Measurements from ENCODE around the gene LENG8.

Gene LENG8

GRCh38 chr19:54448774-54449700, at the start of gene LENG8:
Gene LENG8, plus strand, starts transcription at chr19:54449199. Its CDS starts 2,146 bp downstream, at chr19:54451345.
- peak; percentile 96 for DNase-seq

GRCh38 chr19:54400913-54401312, 48.1 kb upstream of the LENG8 start:
- no peak for DNase-seq

GRCh38 chr19:54403054-54403453, 45.9 kb upstream of the LENG8 start:
- no peak for DNase-seq

GRCh38 chr19:54405628-54406027, 43.4 kb upstream of the LENG8 start:
- no peak for DNase-seq

GRCh38 chr19:54407780-54408179, 41.2 kb upstream of the LENG8 start:
- DNase-seq: no peak

- no peak for DNase-seq
These were observed 40.5 kb upstream of the LENG8 start for GRCh38 chr19:54408456-54409026.

- DNase-seq: no peak
These were observed 38.0 kb upstream of the LENG8 start for GRCh38 chr19:54411033-54411432.

GRCh38 chr19:54412877-54413276, 36.1 kb upstream of the LENG8 start:
- DNase-seq: no peak

- no peak for DNase-seq
These were observed 34.8 kb upstream of the LENG8 start for GRCh38 chr19:54414156-54414555.

GRCh38 chr19:54415208-54415900, 33.6 kb upstream of the LENG8 start, which contains the start of gene TTYH1:
Gene TTYH1, plus strand, starts transcription at chr19:54415464. Its CDS starts 89 bp downstream, at chr19:54415553.
- peak; percentile 29 for DNase-seq

GRCh38 chr19:54415901-54416673, 32.9 kb upstream of the LENG8 start:
- DNase-seq: no peak

- no peak for DNase-seq
These were observed 32.1 kb upstream of the LENG8 start for GRCh38 chr19:54416695-54417491.

- no peak for DNase-seq
These were observed 30.7 kb upstream of the LENG8 start for GRCh38 chr19:54418030-54418929.

GRCh38 chr19:54418930-54419800, 29.8 kb upstream of the LENG8 start:
- no peak for DNase-seq

GRCh38 chr19:54420068-54420382, 29.0 kb upstream of the LENG8 start:
- no peak for DNase-seq

- no peak for DNase-seq
These were observed 28.4 kb upstream of the LENG8 start for GRCh38 chr19:54420383-54421168.

- DNase-seq: no peak
These were observed 27.9 kb upstream of the LENG8 start for GRCh38 chr19:54421169-54421516.

GRCh38 chr19:54421521-54421920, 27.5 kb upstream of the LENG8 start:
- no peak for DNase-seq

- no peak for DNase-seq
These were observed 26.9 kb upstream of the LENG8 start for GRCh38 chr19:54422136-54422535.
